Osteocyte (in vitro differentiated cells): Measurements from ENCODE around the gene AK9. TPM values are rescaled to one million over a fixed set of nuclear protein-coding genes. Genes with fewer than 3 reads are reported as not detected.

Experiments used
- DNase-seq: peaks from one replicate; pipeline ENCODE4 v3.0.0; 2021; ENCODE audit warnings: mixed read lengths; ENCODE audit not compliant: unreplicated experiment; ENCODE audit errors: extremely low spot score
- H3K27ac Mint-ChIP-seq: one replicate; pipeline ENCODE4 v1.8.0; 2021; ENCODE audit warnings: mild to moderate bottlenecking, mixed read lengths; ENCODE audit not compliant: unreplicated experiment
- H3K27me3 Mint-ChIP-seq: one replicate; pipeline ENCODE4 v1.8.0; 2021; ENCODE audit warnings: mixed read lengths; ENCODE audit not compliant: unreplicated experiment
- H3K36me3 Mint-ChIP-seq: one replicate; pipeline ENCODE4 v1.8.0; 2021; ENCODE audit warnings: mixed read lengths; ENCODE audit not compliant: unreplicated experiment
- H3K4me1 Mint-ChIP-seq: one replicate; pipeline ENCODE4 v1.8.0; 2021; ENCODE audit warnings: mixed read lengths; ENCODE audit not compliant: unreplicated experiment
- H3K4me3 Mint-ChIP-seq: one replicate; pipeline ENCODE4 v1.8.0; 2021; ENCODE audit warnings: mild to moderate bottlenecking, moderate library complexity, mixed read lengths; ENCODE audit not compliant: unreplicated experiment
- H3K9me3 Mint-ChIP-seq: one replicate; pipeline ENCODE4 v1.8.0; 2021; ENCODE audit warnings: mixed read lengths; ENCODE audit not compliant: unreplicated experiment
- total RNA-seq: library from RNA; stranded (reverse); gene quantifications from 2 replicates; pipeline ENCODE4 v1.2.1, GENCODE V29; 2021
- TF ChIP-seq, protein P1 (sequence below): fragments of 200-600 bp; sonication (generic); IDR thresholded peaks from 2 replicates; pipeline ENCODE4 v1.5.0; 2021; ENCODE audit warnings: antibody characterized with exemption, mild to moderate bottlenecking, moderate library complexity

AK9 gene
- total RNA-seq, 1 donor from 2014 or later, result 5.3 TPM

- peaks cover 46% of the 10 kb centered on the region for H3K36me3 Mint-ChIP-seq
- H3K27ac Mint-ChIP-seq, result no peak overlapping the region
- H3K27me3 Mint-ChIP-seq, result no peaks in the 10 kb centered on the region
- no peak overlapping the region for H3K4me3 Mint-ChIP-seq
- TF ChIP-seq, protein P1, sequence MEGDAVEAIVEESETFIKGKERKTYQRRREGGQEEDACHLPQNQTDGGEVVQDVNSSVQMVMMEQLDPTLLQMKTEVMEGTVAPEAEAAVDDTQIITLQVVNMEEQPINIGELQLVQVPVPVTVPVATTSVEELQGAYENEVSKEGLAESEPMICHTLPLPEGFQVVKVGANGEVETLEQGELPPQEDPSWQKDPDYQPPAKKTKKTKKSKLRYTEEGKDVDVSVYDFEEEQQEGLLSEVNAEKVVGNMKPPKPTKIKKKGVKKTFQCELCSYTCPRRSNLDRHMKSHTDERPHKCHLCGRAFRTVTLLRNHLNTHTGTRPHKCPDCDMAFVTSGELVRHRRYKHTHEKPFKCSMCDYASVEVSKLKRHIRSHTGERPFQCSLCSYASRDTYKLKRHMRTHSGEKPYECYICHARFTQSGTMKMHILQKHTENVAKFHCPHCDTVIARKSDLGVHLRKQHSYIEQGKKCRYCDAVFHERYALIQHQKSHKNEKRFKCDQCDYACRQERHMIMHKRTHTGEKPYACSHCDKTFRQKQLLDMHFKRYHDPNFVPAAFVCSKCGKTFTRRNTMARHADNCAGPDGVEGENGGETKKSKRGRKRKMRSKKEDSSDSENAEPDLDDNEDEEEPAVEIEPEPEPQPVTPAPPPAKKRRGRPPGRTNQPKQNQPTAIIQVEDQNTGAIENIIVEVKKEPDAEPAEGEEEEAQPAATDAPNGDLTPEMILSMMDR, result no peak
- H3K9me3 Mint-ChIP-seq, result no peaks in the 10 kb centered on the region
- H3K4me1 Mint-ChIP-seq, result peaks cover 23% of the 10 kb centered on the region
- no peak for DNase-seq
Observed at GRCh38 chr6:109475625-109476024, 215.4 kb downstream of the AK9 start.

DNA sequence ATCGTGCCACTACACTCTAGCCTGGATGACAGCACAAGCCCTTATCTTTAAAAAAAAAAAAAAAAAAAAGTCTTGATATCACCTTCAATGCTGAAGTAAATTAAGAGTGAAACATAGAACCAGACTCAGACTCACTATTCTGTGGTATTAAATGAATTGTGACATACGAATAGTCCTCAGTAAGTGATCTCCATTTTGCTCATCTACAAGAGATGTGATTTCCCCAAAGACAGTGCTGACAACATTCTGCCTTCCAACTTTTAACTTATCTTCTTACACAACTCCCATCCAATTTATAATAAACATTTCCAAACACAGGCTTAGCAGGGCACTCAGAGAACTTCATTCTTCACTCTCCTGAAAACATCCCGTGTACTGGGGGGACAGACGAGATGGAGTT is 216.0 kb downstream of the AK9 start:
- TF ChIP-seq, protein P1, result no peak
- Mint-ChIP-seq H3K36me3 (peaks cover 44% of the 10 kb centered on the region), H3K4me3 (no peak overlapping the region), H3K27me3 (no peaks in the 10 kb centered on the region), H3K4me1 (peaks cover 19% of the 10 kb centered on the region), H3K9me3 (no peaks in the 10 kb centered on the region), H3K27ac (no peak overlapping the region)
- no peak for DNase-seq

DNA sequence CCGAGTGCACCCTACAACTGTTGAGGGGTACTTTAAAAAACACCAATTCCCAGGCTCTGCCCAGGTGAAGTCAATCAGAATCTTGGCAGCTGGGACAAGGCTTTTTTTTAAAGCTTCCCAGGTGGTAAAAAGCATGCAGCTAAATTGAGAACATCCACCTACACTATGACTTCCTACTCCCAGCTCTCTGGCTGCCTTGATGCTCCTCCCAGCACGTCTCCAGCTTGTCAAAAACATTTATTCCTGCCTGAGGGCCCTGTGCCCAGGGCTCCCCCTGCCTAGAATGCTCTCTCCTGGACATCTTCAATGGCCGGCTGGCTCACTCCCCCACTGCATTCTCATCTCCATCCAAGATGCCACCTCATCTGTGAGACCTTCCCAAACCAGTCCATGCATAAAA is 217.9 kb downstream of the AK9 start:
- H3K36me3 Mint-ChIP-seq, result peaks cover 43% of the 10 kb centered on the region

GRCh38 chr6:109472132-109472995 is 218.6 kb downstream of the AK9 start:
- no peak for DNase-seq
- H3K27me3 Mint-ChIP-seq, result no peaks in the 10 kb centered on the region
- H3K4me3 Mint-ChIP-seq, result no peak overlapping the region
- H3K4me1 Mint-ChIP-seq, result peaks cover 2% of the 10 kb centered on the region
- H3K36me3 Mint-ChIP-seq, result peaks cover 49% of the 10 kb centered on the region
- TF ChIP-seq, protein P1, result no peak
- H3K27ac Mint-ChIP-seq, result no peak overlapping the region
- no peaks in the 10 kb centered on the region for H3K9me3 Mint-ChIP-seq

More for the DNA sequence above, 217.9 kb downstream of the AK9 start:
- Mint-ChIP-seq H3K4me1 (peaks cover 8% of the 10 kb centered on the region), H3K4me3 (no peak overlapping the region), H3K9me3 (no peaks in the 10 kb centered on the region), H3K27me3 (no peaks in the 10 kb centered on the region), H3K27ac (no peak overlapping the region)
- TF ChIP-seq, protein P1, result no peak
- DNase-seq, result no peak

- Mint-ChIP-seq H3K27ac (no peak overlapping the region), H3K36me3 (peaks cover 54% of the 10 kb centered on the region), H3K4me3 (no peak overlapping the region), H3K27me3 (no peaks in the 10 kb centered on the region), H3K4me1 (peaks cover 2% of the 10 kb centered on the region), H3K9me3 (no peaks in the 10 kb centered on the region)
- TF ChIP-seq, protein P1, result no peak
- no peak for DNase-seq
Observed at GRCh38 chr6:109471105-109471810, 219.7 kb downstream of the AK9 start.
